Superior temporal gyrus (tissue), 1 donor: Measurements from ENCODE around the gene KRTAP9-6.
"Not testable (repeated sequence)": the region's sequence is repeated elsewhere in the genome, so short reads cannot be mapped to it uniquely, and the experiment has no call there.

Experiments used
- DNase-seq: peaks from one replicate; pipeline ENCODE4 v3.0.0-alpha.2; 2016; ENCODE audit errors: extremely low spot score

The KRTAP9-6 gene, protein sequence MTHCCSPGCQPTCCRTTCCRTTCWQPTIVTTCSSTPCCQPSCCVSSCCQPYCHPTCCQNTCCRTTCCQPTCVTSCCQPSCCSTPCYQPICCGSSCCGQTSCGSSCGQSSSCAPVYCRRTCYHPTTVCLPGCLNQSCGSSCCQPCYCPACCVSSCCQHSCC

DNA sequence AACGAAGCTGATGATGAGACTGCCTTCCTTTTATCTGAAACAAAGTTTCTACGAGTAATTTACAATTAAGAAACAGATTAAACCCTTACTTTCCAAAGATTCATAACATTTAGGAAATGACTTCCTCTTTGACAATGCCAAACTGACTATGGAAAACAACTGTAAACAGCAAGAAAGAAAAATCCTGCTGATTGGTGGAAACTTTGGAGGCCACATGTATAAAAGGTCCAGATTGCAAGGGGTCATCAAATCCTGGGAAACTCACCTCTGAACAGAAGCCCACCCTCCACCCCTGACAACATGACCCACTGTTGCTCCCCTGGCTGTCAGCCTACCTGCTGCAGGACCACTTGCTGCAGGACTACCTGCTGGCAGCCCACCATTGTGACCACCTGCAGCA is at the start of gene KRTAP9-6:
TSS of gene KRTAP9-6 (plus strand) at position 301 of the 400 bp plus-strand sequence. CDS start at position 301, 0 bp downstream.
- DNase-seq, result no peak

DNA sequence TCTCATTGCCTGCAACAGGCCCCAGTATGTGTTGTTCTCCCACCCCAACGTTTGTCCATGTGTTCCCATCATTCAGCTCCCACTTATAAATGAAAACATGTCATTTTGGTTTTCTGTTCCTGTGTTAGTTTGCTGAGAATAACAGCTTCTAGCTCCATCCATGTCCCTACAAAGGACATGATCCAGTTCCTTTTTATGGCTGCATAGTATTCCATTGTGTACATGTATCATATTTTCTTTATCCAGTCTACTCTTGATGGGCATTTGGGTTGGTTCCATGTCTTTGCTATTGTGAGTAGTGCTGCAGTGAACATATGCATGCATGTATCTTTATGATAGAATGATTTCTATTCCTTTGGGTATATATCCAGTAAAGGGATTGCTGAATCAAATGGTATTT is 49.5 kb upstream of the KRTAP9-6 start:
- DNase-seq, result no peak

DNA sequence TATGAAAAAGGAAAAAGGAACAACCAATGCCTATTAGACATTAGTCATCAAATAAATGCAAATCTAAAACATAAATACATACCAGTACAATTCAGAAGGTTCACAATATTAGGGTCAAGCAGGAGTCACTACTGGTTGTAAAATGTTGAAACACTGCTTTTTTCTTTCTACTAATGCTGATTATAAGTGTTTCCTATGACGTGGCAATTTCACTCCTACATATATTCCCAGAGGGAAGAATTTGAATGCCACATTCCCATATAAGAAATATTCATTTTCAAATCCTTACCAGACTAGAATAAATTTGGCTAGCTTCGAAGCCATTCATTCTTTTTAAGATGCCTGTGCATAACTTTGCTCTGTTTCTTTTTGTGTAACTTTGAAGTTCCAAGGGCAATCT is 41.4 kb upstream of the KRTAP9-6 start:
- no peak for DNase-seq

DNA sequence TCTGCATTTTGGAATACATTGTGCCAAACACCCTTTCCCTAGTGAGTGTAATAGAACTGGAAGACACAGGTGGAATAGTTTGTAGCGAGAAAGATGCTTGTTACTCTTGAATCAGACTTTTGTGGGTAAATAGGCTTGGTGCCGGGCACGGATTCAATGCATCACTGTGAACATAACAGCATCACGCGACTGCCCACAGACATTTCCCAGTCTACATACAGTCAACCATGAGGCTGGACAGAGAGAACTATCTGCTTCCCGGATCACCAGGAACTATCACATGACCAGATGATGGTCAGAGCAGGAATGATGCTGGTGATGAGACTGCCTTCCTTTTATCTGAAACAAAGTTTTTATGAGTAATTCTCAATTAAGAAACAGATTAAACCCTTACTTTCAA is 39.1 kb upstream of the KRTAP9-6 start:
- DNase-seq, result no peak

DNA sequence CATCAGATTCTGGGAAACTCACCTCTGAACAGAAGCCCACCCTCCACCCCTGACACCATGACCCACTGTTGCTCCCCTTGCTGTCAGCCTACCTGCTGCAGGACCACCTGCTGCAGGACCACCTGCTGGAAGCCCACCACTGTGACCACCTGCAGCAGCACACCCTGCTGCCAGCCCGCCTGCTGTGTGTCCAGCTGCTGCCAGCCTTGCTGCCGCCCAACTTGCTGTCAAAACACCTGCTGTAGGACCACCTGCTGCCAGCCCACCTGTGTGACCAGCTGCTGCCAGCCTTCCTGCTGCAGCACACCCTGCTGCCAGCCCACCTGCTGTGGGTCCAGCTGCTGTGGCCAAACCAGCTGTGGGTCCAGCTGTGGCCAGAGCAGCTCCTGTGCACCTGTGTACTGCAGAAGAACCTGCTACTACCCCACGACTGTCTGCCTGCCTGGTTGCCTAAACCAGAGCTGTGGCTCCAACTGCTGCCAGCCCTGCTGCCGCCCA is 38.5 kb upstream of the KRTAP9-6 start, which contains the start of gene KRTAP9-2:
TSS of gene KRTAP9-2 (plus strand) at position 51 of the 498 bp plus-strand sequence. CDS start at position 58, 7 bp downstream.
- not testable (repeated sequence) for DNase-seq

DNA sequence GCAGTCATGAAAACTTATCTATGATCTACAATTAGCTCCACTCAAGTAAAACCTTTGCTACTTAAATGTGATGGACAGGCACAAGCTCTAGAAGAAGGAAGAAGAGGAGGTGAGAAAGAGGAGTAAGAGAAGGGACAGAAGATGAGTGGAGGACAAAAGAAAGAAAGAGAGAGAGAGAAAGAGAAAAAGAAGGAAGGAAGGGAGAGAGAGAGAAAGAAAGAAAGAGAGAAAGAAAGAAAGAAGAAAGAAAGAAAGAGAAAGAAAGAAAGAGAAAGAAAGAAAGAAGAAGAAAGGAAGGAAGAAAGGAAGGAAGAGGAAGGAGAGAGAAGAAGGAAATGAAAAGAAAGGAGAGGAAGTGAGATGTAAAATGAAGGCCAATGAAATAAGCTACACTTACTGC is 35.1 kb upstream of the KRTAP9-6 start:
- DNase-seq, result no peak

DNA sequence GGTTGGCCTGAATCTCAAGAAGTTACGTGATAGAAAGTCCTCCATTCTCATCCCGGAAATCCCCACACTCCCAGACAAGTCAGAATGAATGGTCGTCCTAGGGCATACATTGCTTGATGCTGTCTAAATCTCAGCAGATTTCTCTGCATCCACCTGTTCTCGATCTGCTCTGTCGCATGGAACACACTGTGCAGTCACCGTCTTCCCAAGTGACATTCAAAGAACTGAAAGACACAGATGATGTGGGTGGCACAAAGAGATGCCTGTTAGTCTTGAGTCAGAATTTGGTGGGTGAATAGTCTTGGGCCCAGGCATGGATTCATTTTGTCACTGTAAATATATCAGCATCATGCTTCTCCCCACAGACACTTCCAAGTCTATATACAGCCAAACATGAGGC is 33.4 kb upstream of the KRTAP9-6 start:
- DNase-seq, result no peak

DNA sequence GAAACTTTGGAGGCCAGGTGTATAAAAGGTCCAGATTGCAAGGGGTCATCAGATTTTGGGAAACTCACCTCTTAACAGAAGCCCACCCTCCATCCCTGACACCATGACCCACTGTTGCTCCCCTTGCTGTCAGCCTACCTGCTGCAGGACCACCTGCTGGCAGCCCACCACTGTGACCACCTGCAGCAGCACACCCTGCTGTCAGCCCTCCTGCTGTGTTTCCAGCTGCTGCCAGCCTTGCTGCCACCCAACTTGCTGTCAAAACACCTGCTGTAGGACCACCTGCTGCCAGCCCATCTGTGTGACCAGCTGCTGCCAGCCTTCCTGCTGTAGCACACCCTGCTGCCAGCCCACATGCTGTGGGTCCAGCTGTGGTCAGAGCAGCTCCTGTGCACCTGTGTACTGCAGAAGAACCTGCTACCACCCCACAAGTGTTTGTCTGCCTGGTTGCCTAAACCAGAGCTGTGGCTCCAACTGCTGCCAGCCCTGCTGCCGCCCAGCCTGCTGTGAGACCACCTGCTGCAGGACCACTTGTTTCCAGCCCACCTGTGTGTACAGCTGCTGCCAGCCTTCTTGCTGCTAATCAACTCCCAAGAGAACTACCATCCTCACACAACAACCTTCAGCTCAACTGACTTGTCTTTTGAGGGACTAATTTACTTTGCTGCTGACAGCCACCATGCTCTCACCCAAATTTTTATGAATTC is 32.6 kb upstream of the KRTAP9-6 start, which contains the start of gene KRTAP9-3:
TSS of gene KRTAP9-3 (plus strand) at position 51 of the 707 bp plus-strand sequence. CDS start at position 104, 53 bp downstream.
- DNase-seq, result not testable (repeated sequence)

DNA sequence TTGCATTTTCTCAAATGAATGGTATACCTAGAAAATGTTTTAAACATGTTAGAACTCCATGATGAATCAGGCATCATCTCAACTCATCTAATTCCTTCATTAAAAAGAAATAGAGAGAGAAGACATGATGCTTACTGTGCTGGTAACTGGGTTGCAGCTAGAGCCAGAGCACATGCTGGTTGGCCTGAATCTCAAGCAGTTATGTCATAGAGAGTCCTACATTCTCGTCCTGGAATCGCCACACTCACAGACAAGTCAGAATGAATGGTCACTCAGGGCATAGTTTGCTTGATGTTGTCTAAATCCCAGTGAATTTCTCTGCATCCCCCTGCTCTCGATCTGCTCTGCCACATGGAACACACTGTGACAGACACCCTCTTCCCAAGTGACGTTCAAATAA is 28.1 kb upstream of the KRTAP9-6 start:
- DNase-seq, result not testable (repeated sequence)

DNA sequence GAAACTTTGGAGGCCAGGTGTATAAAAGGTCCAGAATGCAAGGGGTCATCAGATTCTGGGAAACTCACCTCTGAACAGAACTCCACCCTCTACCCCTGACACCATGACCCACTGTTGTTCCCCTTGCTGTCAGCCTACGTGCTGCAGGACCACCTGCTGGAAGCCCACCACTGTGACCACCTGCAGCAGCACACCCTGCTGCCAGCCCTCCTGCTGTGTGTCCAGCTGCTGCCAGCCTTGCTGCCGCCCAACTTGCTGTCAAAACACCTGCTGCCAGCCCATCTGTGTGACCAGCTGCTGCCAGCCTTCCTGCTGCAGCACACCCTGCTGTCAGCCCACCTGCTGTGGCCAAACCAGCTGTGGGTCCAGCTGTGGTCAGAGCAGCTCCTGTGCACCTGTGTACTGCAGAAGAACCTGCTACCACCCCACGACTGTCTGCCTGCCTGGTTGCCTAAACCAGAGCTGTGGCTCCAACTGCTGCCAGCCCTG is 27.2 kb upstream of the KRTAP9-6 start, which contains the start of gene KRTAP9-8:
TSS of gene KRTAP9-8 (plus strand) at position 51 of the 489 bp plus-strand sequence. CDS start at position 104, 53 bp downstream.
- DNase-seq, result not testable (repeated sequence)

DNA sequence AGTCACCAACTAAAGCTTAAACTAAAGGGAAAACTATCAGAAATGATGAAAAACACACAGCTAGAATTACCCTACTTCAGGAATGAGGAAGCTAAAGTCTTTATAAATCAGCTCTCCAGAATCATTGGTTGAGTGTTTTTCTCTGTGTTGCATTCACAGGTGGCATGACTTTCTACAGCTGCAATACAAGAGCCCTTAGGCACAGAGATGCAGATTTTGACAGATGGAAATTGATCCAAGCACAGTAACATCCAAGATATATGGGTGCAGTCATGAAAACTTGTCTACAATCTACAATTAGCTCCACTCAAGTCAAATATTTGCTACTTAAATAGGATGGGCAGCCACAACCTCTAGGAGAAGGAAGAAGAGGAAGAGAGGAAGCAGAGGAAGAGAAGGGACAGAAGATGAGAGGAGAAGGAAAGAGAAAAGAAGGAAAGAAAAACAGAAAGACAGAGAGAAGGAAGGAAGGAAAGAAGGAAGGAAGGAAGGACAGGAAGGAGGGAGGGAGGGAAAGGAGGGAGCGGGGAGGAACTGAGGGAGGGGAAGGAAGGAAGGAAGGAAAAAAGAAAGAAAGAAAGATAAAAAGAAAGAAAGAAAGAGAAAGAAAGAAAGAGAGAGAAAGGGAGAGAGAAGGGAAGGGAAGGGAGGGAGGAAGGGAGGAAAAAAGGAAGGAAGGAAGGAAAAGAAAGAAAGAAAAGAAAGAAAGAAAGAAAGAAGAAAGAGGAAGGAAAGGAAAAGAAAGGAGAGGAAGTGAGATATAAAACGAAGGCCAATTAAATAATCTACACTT is 18.0 kb upstream of the KRTAP9-6 start:
- DNase-seq, result not testable (repeated sequence)

DNA sequence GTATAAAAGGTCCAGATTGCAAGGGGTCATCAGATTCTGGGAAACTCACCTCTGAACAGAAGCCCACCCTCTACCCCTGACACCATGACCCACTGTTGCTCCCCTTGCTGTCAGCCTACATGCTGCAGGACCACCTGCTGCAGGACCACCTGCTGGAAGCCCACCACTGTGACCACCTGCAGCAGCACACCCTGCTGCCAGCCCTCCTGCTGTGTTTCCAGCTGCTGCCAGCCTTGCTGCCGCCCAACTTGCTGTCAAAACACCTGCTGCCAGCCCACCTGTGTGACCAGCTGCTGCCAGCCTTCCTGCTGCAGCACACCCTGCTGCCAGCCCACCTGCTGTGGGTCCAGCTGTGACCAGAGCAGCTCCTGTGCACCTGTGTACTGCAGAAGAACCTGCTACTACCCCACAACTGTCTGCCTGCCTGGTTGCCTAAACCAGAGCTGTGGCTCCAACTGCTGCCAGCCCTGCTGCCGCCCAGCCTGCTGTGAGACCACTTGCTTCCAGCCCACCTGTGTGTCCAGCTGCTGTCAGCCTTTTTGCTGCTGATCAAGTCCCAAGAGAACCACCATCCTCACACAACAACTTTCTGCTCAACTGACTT is 15.4 kb upstream of the KRTAP9-6 start, which contains the start of gene KRTAP9-4:
TSS of gene KRTAP9-4 (plus strand) at position 51 of the 604 bp plus-strand sequence. CDS start at position 85, 34 bp downstream.
- not testable (repeated sequence) for DNase-seq

DNA sequence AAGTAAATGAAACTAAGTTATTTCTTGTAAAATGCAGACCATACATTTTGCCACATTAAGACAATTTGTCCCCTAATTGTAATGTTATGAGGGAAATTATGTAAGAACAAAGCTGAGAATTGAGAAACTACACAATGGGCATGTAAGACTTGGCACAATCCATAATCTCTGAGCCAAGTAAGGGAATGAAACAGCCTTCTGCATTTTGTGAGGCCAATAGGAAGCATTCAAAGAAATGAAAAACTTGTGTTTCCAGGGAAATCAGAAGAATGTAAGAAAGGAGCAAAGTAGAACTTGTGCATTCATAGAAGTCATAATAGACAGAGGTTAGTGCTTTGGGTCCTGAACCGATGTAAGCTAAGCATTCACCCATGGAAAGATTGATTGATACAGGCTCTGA is 13.9 kb upstream of the KRTAP9-6 start:
- DNase-seq, result peak; percentile 7

DNA sequence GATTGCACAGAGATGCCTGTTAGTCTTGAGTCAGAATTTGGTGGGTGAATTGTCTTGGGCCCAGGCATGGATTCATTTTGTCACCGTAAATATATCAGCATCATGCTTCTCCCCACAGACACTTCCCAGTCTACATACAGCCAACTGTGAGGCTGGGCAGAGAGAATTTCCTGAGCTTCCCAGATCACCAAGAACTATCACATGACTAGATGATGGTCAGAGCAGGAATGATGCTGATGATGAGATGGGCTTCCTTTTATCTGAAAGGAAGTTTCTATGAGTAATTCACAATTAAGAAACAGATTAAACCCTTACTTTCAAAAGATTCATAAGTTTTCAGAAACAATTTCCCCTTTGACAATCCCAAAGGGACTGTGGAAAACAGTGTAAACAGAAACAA is 10.3 kb upstream of the KRTAP9-6 start:
- peak; percentile 0 for DNase-seq

DNA sequence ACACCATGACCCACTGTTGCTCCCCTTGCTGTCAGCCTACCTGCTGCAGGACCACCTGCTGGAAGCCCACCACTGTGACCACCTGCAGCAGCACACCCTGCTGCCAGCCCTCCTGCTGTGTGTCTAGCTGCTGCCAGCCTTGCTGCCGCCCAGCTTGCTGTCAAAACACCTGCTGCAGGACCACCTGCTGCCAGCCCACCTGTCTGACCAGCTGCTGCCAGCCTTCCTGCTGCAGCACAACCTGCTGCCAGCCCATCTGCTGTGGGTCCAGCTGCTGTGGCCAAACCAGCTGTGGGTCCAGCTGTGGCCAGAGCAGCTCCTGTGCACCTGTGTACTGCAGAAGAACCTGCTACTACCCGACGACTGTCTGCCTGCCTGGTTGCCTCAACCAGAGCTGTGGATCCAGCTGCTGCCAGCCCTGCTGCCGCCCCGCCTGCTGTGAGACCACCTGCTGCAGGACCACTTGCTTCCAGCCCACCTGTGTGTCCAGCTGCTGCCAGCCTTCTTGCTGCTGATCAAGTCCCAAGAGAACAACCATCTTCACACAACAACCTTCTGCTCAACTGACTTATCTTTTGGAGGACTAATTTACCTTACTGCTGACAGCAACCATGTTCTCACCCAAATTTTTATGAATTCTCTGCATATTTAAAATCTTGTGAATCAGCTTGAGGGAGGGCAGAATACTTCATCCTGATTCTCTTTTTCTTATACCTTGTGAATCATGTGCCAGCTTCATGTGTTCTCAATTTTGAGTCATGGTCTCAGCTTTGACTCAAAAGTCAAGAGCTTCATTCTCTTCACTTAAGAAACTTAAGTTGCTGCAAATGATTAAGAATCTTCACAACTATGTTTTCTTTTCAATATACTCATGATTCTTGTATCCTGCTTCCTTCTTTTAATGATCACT is 9.5 kb upstream of the KRTAP9-6 start, which contains the start of gene KRTAP9-9:
TSS of gene KRTAP9-9 (plus strand) at position 4 of the 910 bp plus-strand sequence.
- peak; percentile 2 for DNase-seq

DNA sequence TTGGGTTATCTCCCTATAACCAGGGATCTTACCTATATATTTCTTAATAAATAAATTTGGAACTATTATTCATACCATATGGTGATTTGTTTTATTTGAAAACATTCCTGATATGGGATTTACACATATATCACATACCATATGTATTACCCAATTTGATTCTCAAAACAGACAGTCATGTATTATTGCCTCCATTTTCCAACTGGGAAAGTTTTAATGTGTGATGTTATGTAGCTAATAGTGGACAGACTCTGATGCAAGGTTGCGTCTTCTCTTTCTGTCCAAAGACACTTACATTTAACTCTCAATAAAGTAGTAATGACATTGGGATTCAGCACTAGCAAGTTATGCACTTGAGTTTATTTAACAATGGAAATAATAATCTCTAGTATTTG is 8.9 kb upstream of the KRTAP9-6 start:
- DNase-seq, result no peak

DNA sequence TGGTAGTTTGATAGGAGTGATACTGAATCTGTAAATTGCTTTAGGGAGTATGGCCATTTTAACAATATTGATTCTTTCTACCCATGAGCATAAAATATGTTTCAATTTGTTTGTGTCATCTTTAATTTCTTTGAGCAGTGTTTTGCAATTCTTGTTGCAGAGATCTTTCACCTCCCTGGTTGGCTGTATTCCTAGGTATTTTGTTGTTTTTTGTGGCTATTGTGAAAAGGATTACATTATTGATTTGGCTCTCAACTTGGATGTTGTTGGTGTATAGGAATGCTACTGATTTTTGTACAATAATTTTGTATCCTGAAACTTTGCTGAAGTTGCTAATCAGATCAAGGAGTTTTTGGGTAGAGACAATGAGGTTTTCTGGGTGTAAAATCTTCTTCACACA is 6.8 kb upstream of the KRTAP9-6 start:
- DNase-seq, result peak; percentile 0

DNA sequence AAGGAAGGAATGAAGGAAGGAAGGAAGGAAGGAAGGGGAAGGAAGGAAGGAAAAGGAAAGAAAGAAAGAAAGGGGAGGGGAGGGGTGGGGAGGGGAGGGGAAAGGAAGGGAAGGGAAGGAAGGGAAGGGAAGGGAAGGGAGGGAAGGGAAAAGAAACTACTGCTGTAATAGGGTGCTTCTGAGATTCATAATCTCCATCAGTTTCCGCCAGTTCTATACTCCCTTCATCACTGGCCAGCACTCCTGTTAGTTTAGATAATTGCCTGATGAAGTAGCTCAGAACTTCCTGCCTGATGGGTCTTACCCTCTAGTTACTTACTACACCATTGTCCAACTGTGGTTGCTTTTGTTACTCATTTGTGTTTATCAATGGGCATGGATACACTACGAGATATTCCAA is 2.0 kb upstream of the KRTAP9-6 start:
- DNase-seq, result peak; percentile 0

DNA sequence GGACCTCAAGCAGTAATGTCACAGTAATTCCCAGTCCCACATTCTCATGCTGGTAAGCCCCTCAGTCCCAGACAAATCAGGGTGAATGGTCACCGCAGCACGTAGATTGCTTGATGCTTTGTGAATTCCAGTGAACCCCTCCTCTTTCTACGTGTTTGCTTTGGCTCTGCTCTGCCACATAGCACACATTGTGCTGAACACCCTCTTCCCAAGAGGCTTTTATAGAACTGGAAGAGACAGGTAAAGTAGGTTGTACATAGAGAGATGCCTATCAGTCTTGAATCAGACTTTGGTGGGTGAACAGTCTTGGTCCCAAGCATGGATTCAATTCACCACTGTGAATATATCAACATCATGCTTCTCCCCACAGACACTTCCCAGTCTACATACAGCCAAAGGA is 579 bp upstream of the KRTAP9-6 start:
- peak; percentile 1 for DNase-seq

DNA sequence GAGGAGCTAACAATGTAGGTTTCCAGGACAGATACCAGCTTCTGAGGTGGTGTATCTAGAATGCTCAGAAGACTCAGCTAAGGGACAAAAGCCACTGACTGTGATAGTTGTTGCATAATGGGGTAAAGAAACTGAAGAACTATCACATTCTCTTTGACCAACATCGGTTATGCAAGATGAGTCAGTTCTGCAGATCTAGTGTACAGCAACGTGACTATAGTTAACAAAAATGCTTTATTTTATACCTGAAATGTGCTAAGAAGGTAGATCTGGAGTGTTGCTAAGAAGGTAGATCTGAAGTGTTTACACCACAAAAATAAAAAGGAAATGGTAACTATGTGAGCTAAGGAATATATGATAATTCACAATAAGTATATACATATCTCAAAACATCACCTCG is 2.5 kb downstream of the KRTAP9-6 start:
- DNase-seq, result no peak
